HepG2 (cell line): ENCODE data around the gene MEGF11. TPM values are rescaled to one million over a fixed set of nuclear protein-coding genes. Genes with fewer than 3 reads are reported as not detected.

Experiments
- EHMT2 ChIP-seq: fragments of 200-600 bp; sonication (generic); IDR thresholded peaks from 2 replicates; pipeline ENCODE4 v1.7.0; 2017; ENCODE audit warnings: antibody characterized with exemption, low read depth, low read length, borderline replicate concordance
- KLF16 ChIP-seq, 2 experiments: sonication (generic) in 1 of 2; formaldehyde crosslinking in 1 of 2; IDR thresholded peaks; 2 replicates each; pipeline versions ENCODE4 v1.6.1 to v1.8.0; 2016 to 2023; ENCODE audit warnings: missing genetic modification reagents in 2 of 2, missing compliant biosample characterization in 1 of 2
- TGIF2 ChIP-seq: IDR thresholded peaks from 2 replicates; pipeline ENCODE4 v1.6.1; 2016; ENCODE audit warnings: control low read depth, missing compliant biosample characterization
- TSC22D2 ChIP-seq: sonication (generic); formaldehyde crosslinking; IDR thresholded peaks from 2 replicates; pipeline ENCODE4 v1.5.1; 2020; ENCODE audit warnings: missing genetic modification reagents, mild to moderate bottlenecking, borderline replicate concordance
- WIZ ChIP-seq: sonication (generic); formaldehyde crosslinking; IDR thresholded peaks from 2 replicates; pipeline ENCODE4 v1.5.1; 2020; ENCODE audit warnings: mild to moderate bottlenecking, missing genetic modification reagents
- ZFP62 ChIP-seq: sonication (generic); formaldehyde crosslinking; IDR thresholded peaks from 2 replicates; pipeline ENCODE4 v1.4.0; 2020; ENCODE audit warnings: missing genetic modification reagents
- ZNF12 ChIP-seq: sonication (generic); formaldehyde crosslinking; IDR thresholded peaks from 2 replicates; pipeline ENCODE4 v1.5.0; 2020; ENCODE audit warnings: missing genetic modification reagents
- ZNF121 ChIP-seq: sonication (generic); formaldehyde crosslinking; IDR thresholded peaks from 2 replicates; pipeline ENCODE4 v1.5.0; 2020; ENCODE audit warnings: mild to moderate bottlenecking, missing genetic modification reagents
- ZNF317 ChIP-seq: sonication (generic); formaldehyde crosslinking; IDR thresholded peaks from 2 replicates; pipeline ENCODE4 v1.5.0; 2020; ENCODE audit warnings: mild to moderate bottlenecking, missing genetic modification reagents
- polyA plus RNA-seq, 8 experiments: library from polyadenylated mRNA; depleted of rRNA in 3 of 8; stranded (reverse) in 7 of 8; unstranded in 1 of 8; fragments of >200 nt; fragmentation: Illumina TruSeq in 4 of 8; extraction: Trizol in 4 of 8; gene quantifications; 2 replicates each; pipeline versions ENCODE4 v1.2.1 to v1.2.3, GENCODE V29; 2011 to 2016; ENCODE audit warnings: low read depth in 4 of 8, missing spikeins in 1 of 8, mixed read lengths in 1 of 8; ENCODE audit not compliant: insufficient read depth in 1 of 8
- total RNA-seq, 5 experiments: library from RNA; depleted of rRNA; stranded (reverse); fragments of >200 nt; fragmentation: Illumina TruSeq; extraction: Trizol; gene quantifications; 2 replicates each; pipeline ENCODE4 v1.2.3, GENCODE V29; 2016; ENCODE audit warnings: low read depth in 1 of 5
- TF ChIP-seq, protein P1 (sequence below): sonication (generic); formaldehyde crosslinking; conservative IDR thresholded peaks from 2 replicates; pipeline ENCODE4 v1.8.1; 2023; ENCODE audit warnings: missing genetic modification reagents
- TF ChIP-seq, protein P2 (sequence below): sonication (generic); formaldehyde crosslinking; IDR thresholded peaks from 2 replicates; pipeline ENCODE4 v1.8.1; 2023; ENCODE audit warnings: missing genetic modification reagents, mild to moderate bottlenecking, borderline replicate concordance
- TF ChIP-seq, protein P3 (sequence below): sonication (generic); formaldehyde crosslinking; IDR thresholded peaks from 2 replicates; pipeline ENCODE4 v1.4.0; 2020; ENCODE audit warnings: missing genetic modification reagents
- TF ChIP-seq, protein P4 (sequence below): sonication (generic); formaldehyde crosslinking; IDR thresholded peaks from 2 replicates; pipeline ENCODE4 v1.5.0; 2020; ENCODE audit warnings: mild to moderate bottlenecking, missing genetic modification reagents, borderline replicate concordance
- TF ChIP-seq, protein P5 (sequence below): sonication (generic); formaldehyde crosslinking; IDR thresholded peaks from 2 replicates; pipeline ENCODE4 v1.5.0; 2020; ENCODE audit warnings: missing genetic modification reagents

Gene MEGF11
- total and polyA plus RNA-seq, 2 of the 13 experiments (the other 11 are each of a cell fraction or from before 2014, with no cell fraction given), result not detected

DNA sequence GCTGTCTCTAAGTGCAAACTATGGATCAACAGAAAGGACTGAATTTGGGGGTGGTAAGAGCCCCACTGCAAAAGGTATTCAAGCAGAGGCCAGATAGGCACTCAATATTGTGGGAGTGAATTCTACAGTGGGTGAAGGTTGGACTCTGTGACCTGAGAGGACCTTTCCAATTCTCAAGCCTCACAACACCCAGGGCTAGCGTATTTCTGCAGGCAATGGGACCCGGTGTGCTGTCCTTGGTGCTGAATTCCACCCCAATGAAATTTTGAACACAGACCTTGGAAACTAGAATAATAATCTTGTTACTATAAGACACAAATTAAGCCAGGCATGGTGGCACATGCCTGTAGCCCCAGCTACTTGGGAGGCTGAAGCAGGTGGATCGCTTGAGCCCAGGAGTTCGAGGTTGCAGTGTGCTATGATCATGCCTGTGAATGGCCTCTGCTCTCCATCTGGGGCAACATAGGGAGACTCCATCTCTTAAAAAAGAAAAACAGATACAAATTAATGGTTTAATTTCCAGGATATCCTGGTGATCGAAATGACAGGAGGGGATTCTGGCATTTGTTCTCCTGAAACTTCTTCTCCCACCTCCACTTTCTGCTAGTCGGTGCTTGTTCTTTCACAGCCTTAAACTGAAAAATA, 248.8 kb downstream of the MEGF11 start (continued):
- TF ChIP-seq ZFP62 (CRISPR knock-in tag), result no peak
- 0 out of 2 replicates have a peak, but pooled peaks have one; percentile 26 for TF ChIP-seq ZNF12 (CRISPR knock-in tag)
- peak; percentile 95 for TF ChIP-seq WIZ (CRISPR knock-in tag)
- TF ChIP-seq, protein P1, sequence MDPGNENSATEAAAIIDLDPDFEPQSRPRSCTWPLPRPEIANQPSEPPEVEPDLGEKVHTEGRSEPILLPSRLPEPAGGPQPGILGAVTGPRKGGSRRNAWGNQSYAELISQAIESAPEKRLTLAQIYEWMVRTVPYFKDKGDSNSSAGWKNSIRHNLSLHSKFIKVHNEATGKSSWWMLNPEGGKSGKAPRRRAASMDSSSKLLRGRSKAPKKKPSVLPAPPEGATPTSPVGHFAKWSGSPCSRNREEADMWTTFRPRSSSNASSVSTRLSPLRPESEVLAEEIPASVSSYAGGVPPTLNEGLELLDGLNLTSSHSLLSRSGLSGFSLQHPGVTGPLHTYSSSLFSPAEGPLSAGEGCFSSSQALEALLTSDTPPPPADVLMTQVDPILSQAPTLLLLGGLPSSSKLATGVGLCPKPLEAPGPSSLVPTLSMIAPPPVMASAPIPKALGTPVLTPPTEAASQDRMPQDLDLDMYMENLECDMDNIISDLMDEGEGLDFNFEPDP (CRISPR knock-in tag), result no peak
- peak; percentile 37; the same call in 1 of the 2 replicates for TF ChIP-seq ZNF317
- TF ChIP-seq, protein P2, sequence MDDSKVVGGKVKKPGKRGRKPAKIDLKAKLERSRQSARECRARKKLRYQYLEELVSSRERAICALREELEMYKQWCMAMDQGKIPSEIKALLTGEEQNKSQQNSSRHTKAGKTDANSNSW (CRISPR knock-in tag), result no peak
- TF ChIP-seq, protein P3, sequence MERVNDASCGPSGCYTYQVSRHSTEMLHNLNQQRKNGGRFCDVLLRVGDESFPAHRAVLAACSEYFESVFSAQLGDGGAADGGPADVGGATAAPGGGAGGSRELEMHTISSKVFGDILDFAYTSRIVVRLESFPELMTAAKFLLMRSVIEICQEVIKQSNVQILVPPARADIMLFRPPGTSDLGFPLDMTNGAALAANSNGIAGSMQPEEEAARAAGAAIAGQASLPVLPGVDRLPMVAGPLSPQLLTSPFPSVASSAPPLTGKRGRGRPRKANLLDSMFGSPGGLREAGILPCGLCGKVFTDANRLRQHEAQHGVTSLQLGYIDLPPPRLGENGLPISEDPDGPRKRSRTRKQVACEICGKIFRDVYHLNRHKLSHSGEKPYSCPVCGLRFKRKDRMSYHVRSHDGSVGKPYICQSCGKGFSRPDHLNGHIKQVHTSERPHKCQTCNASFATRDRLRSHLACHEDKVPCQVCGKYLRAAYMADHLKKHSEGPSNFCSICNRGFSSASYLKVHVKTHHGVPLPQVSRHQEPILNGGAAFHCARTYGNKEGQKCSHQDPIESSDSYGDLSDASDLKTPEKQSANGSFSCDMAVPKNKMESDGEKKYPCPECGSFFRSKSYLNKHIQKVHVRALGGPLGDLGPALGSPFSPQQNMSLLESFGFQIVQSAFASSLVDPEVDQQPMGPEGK (CRISPR knock-in tag), result no peak
- TF ChIP-seq ZNF121 (CRISPR knock-in tag), result no peak
- TF ChIP-seq EHMT2, result peak; percentile 93
- TF ChIP-seq KLF16 (CRISPR knock-in tag; IDR thresholded peaks at IDR 0.05), result peak in 1 of 2 experiments; percentile 54; a peak in 1 of 4 replicates
- TF ChIP-seq, protein P4, sequence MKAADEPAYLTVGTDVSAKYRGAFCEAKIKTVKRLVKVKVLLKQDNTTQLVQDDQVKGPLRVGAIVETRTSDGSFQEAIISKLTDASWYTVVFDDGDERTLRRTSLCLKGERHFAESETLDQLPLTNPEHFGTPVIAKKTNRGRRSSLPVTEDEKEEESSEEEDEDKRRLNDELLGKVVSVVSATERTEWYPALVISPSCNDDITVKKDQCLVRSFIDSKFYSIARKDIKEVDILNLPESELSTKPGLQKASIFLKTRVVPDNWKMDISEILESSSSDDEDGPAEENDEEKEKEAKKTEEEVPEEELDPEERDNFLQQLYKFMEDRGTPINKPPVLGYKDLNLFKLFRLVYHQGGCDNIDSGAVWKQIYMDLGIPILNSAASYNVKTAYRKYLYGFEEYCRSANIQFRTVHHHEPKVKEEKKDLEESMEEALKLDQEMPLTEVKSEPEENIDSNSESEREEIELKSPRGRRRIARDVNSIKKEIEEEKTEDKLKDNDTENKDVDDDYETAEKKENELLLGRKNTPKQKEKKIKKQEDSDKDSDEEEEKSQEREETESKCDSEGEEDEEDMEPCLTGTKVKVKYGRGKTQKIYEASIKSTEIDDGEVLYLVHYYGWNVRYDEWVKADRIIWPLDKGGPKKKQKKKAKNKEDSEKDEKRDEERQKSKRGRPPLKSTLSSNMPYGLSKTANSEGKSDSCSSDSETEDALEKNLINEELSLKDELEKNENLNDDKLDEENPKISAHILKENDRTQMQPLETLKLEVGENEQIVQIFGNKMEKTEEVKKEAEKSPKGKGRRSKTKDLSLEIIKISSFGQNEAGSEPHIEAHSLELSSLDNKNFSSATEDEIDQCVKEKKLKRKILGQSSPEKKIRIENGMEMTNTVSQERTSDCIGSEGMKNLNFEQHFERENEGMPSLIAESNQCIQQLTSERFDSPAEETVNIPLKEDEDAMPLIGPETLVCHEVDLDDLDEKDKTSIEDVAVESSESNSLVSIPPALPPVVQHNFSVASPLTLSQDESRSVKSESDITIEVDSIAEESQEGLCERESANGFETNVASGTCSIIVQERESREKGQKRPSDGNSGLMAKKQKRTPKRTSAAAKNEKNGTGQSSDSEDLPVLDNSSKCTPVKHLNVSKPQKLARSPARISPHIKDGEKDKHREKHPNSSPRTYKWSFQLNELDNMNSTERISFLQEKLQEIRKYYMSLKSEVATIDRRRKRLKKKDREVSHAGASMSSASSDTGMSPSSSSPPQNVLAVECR (CRISPR knock-in tag), result no peak
- TF ChIP-seq TSC22D2 (CRISPR knock-in tag), result peak; percentile 69; the same call in 1 of the 2 replicates
- TF ChIP-seq TGIF2 (CRISPR knock-in tag), result 0 out of 2 replicates have a peak, but pooled peaks have one; percentile 35
- TF ChIP-seq, protein P5, sequence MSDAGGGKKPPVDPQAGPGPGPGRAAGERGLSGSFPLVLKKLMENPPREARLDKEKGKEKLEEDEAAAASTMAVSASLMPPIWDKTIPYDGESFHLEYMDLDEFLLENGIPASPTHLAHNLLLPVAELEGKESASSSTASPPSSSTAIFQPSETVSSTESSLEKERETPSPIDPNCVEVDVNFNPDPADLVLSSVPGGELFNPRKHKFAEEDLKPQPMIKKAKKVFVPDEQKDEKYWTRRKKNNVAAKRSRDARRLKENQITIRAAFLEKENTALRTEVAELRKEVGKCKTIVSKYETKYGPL (CRISPR knock-in tag), result peak; percentile 66; the same call in 1 of the 2 replicates
